GM18868 (cell line): ENCODE results near the gene ANKRD33.
"Not testable (repeated sequence)": the region's sequence is repeated elsewhere in the genome, so short reads cannot be mapped to it uniquely, and the experiment has no call there.

Experiments used
- ATAC-seq: cut with Tn5 transposase; IDR thresholded peaks from one replicate; pipeline ENCODE4 v1.9.1; 2021; ENCODE audit warnings: mild to moderate bottlenecking, moderate library complexity; ENCODE audit not compliant: unreplicated experiment

Gene ANKRD33

DNA sequence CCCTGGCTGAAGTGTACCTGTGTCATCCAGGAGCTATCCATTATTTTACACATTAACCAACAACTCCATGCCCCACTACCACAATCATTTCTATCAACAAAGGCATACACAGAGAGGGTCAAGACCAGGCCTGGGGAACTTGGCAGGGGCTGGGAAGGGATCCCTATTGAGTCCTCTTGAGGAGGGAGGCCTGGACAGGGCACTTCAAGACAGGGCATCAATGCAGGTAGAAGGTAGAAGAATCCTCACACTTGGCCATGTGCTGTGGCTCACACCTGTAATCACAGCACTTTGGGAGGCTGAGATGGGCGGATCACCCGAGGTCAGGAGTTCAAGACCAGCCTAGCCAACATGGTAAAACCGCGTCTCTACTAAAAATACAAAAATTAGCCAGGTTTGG lies 13.4 kb upstream of the ANKRD33 start:
- ATAC-seq: no peak

GRCh38 chr12:51879102-51879501 lies 8.8 kb upstream of the ANKRD33 start:
- ATAC-seq: no peak

GRCh38 chr12:51883295-51883694 lies 4.6 kb upstream of the ANKRD33 start:
- ATAC-seq: no peak

GRCh38 chr12:51883998-51884675 lies 3.8 kb upstream of the ANKRD33 start:
- ATAC-seq: no peak

DNA sequence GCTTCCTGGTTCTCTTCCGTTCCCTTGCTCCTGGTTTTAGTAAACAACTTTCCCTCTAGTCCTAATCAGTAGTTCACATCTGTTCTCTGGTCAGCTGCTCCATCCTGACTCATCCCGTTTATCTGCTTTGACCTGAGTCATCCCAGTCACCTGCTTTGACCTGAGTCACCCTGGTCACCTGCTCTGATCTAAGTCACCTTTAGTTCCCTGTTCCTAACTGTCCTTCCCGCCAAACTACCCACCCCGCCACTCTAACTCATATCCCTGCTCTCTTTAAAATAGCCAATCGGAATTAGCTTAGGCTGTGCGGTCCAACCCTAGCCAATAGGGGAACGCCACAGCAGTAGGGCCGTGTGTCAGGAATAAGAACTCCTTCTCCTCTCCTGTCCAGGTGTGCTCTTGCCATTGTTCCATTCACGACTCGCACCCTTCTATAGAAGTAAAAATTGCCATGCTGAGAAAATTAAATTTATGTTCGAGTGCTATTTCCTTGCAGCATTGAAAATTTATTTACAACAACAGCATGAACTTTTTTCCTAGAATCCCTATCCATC lies 3.1 kb upstream of the ANKRD33 start:
- ATAC-seq: no peak

DNA sequence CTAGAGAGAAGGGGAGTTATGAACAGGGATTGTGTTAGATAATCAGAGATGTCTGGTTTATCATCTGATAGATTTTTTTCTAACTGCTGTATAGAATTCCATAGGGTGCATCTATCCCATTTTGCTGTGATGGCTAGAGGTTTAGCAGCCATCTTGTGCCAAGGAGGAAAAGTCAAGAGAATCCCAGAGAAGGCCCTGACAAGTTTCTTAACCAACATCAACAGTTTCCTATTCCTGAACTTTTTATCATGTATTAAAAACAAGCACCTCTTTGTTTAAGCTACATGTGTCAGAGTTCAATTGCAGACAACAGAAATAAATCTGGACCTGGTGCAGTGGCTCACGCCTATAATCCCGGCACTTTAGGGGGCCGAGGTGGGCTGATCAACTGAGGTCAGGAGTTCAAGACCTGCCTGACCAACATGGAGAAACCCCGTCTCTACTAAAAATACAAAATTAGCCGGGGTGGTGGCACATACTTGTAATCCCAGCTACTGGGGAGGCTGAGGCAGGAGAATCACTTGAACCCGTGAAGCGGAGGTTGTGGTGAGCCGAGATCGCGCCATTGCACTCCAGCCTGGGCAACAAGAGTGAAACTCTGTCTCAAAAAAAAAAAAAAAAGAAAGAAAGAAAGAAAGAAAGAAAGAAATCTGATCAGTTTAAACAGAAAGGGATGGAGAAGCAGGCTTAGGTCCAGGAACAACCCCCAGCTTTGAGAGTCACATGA lies 2.4 kb upstream of the ANKRD33 start:
- not testable (repeated sequence) for ATAC-seq

GRCh38 chr12:51886021-51886710 lies 1.7 kb upstream of the ANKRD33 start:
- no peak for ATAC-seq

DNA sequence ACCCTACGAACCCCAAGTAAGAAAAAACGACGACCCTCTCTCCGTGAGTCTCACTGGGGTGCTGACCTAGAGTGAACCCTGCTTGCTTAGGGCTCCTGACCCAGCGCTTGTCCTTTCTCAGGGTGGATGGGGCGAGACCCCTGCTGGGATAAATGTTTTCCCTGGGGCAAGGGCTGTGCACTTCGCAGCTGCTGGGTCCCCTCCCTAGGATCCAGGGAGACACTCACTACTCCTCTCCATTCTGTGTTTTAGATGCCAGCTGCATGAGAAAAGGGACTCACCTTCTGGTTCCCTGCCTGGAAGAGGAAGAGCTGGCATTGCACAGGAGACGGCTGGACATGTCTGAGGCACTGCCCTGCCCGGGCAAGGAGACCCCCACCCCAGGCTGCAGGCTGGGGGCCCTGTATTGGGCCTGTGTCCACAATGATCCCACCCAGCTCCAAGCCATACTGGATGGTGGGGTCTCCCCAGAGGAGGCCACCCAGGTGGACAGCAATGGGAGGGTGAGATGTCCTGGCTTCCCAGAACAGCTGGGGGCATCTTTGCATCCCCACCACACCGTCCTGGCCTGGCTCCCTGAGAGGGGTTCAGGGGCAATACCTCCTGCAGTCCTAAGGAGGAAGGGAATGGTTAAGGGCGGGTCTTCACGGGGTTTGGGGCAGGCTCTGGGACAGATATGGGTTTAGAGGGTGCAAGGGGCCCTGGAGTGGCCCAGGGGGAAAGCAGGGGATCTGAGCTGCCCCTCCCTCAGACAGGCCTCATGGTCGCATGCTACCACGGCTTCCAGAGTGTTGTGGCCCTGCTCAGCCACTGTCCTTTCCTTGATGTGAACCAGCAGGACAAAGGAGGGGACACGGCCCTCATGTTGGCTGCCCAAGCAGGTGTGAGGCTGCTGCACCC lies 663 bp downstream of the ANKRD33 start:
- ATAC-seq: no peak

DNA sequence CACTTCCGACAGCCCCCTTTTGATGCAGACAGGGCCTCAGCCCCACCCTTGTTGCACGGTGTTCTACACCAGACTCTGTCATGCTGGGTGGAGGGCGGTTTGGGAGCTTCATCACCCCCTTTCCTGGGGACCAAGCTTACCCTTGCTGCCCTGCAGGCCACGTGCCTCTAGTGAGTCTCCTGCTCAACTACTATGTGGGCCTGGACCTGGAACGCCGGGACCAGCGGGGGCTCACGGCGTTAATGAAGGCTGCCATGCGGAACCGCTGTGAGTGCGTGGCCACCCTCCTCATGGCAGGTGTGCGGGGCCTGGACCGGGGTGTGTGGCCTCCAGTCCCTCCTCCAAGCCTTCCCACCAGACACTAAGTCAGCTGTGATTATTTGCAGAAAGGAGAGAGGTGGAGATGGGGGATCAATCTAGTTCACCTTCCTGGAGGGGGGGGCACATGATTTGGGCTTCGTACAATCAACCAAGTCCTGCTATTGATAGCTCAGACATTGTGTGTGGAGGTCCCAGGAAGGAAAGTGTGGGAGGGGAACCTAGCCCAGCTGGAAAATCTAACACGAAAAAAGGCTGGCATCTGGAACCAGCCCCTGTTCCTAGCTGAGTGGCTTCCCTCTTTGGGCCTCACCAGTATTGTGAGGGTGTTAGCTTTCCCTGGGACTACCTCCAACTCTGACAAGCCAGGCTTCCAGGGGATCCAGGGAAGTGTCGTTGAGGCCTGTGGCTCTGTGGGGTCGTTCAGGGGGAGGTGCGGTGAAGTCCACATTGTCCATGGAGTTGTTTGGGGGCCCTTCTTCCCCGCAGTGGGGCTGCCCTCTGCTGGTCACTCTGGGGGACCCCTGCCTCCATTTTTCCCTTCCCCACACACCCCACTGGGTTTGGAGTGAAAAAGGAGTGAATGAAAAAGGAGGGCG lies 1.6 kb downstream of the ANKRD33 start:
- no peak for ATAC-seq

DNA sequence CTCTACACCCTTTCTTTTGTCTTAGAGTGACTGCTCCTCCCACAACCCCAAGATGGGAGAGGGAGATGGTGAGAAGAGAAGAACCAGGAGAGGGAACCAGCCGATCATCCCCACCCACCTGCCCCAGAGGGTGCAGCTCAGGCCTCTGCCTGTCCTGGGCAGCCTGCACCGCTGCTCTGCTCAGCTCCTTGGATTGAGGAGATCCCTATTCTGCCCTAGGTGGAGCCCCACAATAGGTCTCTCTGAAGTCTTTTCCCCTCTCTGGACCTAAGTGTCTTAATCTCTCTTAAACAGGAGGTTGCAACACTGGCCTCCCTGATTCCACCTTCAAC lies 2.2 kb downstream of the ANKRD33 start:
- no peak for ATAC-seq

- no peak for ATAC-seq
These were observed 2.7 kb downstream of the ANKRD33 start for GRCh38 chr12:51890511-51891171.

DNA sequence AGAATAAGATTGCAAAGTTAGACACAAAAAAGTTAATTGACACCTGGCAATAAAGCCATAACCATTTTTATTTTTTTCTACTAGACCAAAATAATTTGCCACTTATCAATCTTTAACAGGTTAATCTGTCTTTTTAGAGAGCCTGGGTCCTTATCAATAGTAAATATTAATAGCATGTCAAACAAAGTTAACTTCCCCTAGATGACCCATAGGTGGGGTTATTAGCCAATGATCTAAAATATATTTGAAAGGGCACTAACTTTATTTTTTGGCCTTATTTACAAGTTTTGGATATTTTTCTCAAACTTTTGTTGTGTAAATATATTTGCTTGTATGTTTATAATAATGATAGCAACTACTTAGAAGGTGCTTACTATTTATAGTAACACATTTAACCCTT lies 3.9 kb downstream of the ANKRD33 start:
- no peak for ATAC-seq

- no peak for ATAC-seq
These were observed 5.9 kb downstream of the ANKRD33 start for GRCh38 chr12:51893786-51894185.

DNA sequence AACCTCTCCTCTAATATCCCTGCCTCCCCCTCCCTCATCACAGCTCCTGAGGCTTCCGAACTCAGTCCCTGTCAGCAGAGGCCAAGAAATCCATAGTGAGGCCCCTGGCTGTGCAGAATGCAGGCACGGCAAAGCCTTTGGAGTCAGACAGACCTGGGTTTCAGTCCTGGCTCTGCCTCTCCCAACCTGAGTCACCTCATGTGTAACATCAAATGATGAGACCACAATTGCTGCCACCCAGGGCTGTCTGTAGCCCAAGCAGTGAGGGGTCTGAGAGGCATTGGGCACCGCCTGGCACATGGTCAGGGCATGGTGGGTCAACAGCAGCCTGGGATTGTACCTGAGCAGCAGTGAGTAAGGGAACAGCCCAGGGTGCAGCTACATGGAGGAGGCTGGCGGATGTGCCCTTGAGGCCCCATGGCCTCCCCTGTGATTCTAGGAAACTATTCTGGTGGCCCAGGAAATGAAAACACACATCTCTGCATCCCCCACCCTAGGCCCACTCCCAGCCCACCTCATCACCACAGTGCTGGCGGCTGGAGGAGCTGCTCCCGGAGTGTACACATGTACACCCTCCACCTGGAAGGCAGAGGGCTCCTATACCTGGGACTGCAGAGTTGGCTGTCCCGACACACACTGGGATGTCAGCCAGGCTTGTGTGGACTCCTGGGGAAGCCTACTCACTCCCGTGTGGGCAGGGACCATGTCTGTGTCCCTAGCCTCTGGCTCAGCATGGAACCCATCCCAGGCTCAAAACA lies 7.7 kb downstream of the ANKRD33 start:
- no peak for ATAC-seq

- ATAC-seq: no peak
These were observed 8.3 kb downstream of the ANKRD33 start for GRCh38 chr12:51896236-51896635.

GRCh38 chr12:51897181-51897580 lies 9.3 kb downstream of the ANKRD33 start:
- ATAC-seq: no peak

GRCh38 chr12:51898506-51898905 lies 10.6 kb downstream of the ANKRD33 start:
- no peak for ATAC-seq

DNA sequence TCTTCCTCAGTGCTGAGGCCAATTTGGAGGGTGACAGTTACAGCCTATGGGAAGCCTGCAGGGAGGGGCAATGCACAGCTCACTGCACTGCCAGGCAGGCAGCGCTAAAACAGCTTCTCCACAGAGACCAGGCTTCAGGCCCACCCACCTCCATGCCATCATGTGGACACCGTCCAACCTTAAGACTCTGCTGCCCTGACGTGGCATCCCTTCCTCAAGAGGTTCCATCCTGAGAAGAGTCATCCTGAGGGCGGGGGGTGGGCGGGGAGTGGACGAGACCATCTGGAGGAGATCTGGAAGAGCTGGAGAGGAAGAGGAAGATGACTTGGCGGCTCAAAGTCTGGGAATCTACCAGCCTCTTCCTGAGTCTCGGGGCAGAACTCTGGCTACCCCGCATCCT lies 11.0 kb downstream of the ANKRD33 start:
- no peak for ATAC-seq
